Pancreas (tissue), 10 donors: ENCODE results near the gene LSM14B. TPM values are rescaled to one million over a fixed set of nuclear protein-coding genes. Genes with fewer than 3 reads are reported as not detected.

ENCODE experiments used
- ATAC-seq, 4 donors: fragments of 200-7000 bp; cut with Tn5 transposase; one replicate each; pipeline versions ENCODE4 v1.8.0 to v1.9.1; 2020; ENCODE audit warnings: mild to moderate bottlenecking in 4 of 4, moderate library complexity in 4 of 4
- DNase-seq, 6 donors: peaks; one replicate each; pipeline ENCODE4 v3.0.0-alpha.2; 2020
- FAIRE-seq: peaks from 2 replicates; lab custom pipeline; 2012; peaks lifted over from hg19 to GRCh38; lab: Jason Lieb, UNC
- H3K27ac ChIP-seq, 4 donors: fragments of 200-600 bp; sonication (generic); 1 replicate in 3 of 4; 2 replicates in 1 of 4; pipeline versions ENCODE4 v1.5.0 to v1.8.0; 2020
- H3K27me3 ChIP-seq, 4 donors: fragments of 200-600 bp; one replicate each; pipeline ENCODE4 v1.8.0; 2021
- H3K36me3 ChIP-seq, 3 donors: fragments of 200-600 bp; sonication (generic) in 1 of 3; one replicate each; pipeline versions ENCODE4 v1.5.0 to v1.8.0; 2020 to 2021
- H3K4me1 ChIP-seq, 3 donors: fragments of 200-600 bp; one replicate each; pipeline ENCODE4 v1.8.0; 2021
- H3K4me3 ChIP-seq, 4 donors: fragments of 200-600 bp; sonication (generic) in 2 of 4; one replicate each; pipeline versions ENCODE4 v1.5.0 to v1.8.0; 2020 to 2021
- H3K9me3 ChIP-seq, 4 donors: fragments of 200-600 bp; one replicate each; pipeline ENCODE4 v1.8.0; 2021
- WGBS, 2 donors: extraction: QIAGEN DNeasy Blood & Tissue Kit; methylation state at CpG; one replicate each; pipeline ENCODE4 v1.1.7; 2013; 5-methylcytosine and 5-hydroxymethylcytosine counted together
- intact Hi-C, 3 donors: fragments of 100-400 bp; cut with DNase I; formaldehyde crosslinking; loops; one replicate each; pipeline versions ENCODE4 v1.11.1 to v1.14.2; 2022
- polyA plus RNA-seq, 2 donors: library from polyadenylated mRNA; stranded (reverse); fragments of 200-250 nt; gene quantifications; one replicate each; pipeline ENCODE4 v1.2.3, GENCODE V29; 2013
- total RNA-seq, 6 donors: library from RNA; stranded (reverse); fragmentation: NEBNext Ultra II Directional in 4 of 6; extraction: Animal tissue kit (Norgen Biotek cat#: 25700) in 4 of 6; gene quantifications; one replicate each; pipeline versions ENCODE4 v1.2.1 to v1.2.4, GENCODE V29; 2021 to 2023
- TF ChIP-seq, protein P1 (sequence below), 4 donors: fragments of 200-600 bp; sonication (generic) in 3 of 4; IDR thresholded peaks; one replicate each; pipeline versions ENCODE4 v1.5.0 to v1.8.0; 2021; ENCODE audit warnings: antibody characterized with exemption in 4 of 4
- donor health status: healthy with polysubstance abuse.
- donor health status: DM: no; HTN: no; CAD: no; lungs with moderate emphysema.
- donor health status: DM: no; HTN: no; CAD: no.
- donor health status: control.
- donor health status: control.
- donor health status: Bipolar disorder and iron deficiency.
- donor health status: DM: yes; HTN: yes; CAD: no.
- donor health status: DM: no; HTN: no; CAD: no.
- donor health status: DM: no; HTN: no; CAD: no.
- donor health status: DM: yes; HTN: yes; CAD: no.

The LSM14B gene
- total and polyA plus RNA-seq, 8 donors = 8.4 to 20.1 (median 16.7) TPM

GRCh38 chr20:62119591-62120364 is 2.5 kb upstream of the LSM14B start:
- Histone ChIP-seq H3K27ac (peak overlapping the region; percentile 45 to 97 (median 62)), H3K4me3 (no peak overlapping the region), H3K27me3 (no peaks in the 10 kb centered on the region), H3K36me3 (no peaks in the 10 kb centered on the region), H3K4me1 (peaks cover 18 to 22% (median 18%) of the 10 kb centered on the region in 3 donors), H3K9me3 (no peaks in the 10 kb centered on the region)
- 14 to 18% methylated on average over 10 of the region's 10 CpGs for WGBS, 2 donors
- DNase-seq (peak in 4 of 6 donors; percentile 54 to 80 (median 72)), FAIRE-seq (no peak), ATAC-seq (peak; percentile 2 to 51 (median 11))
- TF ChIP-seq, protein P1, sequence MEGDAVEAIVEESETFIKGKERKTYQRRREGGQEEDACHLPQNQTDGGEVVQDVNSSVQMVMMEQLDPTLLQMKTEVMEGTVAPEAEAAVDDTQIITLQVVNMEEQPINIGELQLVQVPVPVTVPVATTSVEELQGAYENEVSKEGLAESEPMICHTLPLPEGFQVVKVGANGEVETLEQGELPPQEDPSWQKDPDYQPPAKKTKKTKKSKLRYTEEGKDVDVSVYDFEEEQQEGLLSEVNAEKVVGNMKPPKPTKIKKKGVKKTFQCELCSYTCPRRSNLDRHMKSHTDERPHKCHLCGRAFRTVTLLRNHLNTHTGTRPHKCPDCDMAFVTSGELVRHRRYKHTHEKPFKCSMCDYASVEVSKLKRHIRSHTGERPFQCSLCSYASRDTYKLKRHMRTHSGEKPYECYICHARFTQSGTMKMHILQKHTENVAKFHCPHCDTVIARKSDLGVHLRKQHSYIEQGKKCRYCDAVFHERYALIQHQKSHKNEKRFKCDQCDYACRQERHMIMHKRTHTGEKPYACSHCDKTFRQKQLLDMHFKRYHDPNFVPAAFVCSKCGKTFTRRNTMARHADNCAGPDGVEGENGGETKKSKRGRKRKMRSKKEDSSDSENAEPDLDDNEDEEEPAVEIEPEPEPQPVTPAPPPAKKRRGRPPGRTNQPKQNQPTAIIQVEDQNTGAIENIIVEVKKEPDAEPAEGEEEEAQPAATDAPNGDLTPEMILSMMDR (IDR thresholded peaks at IDR 0.05) = no peak
- intact Hi-C loops = loop anchor here in 2 of 3 donors (5.0 kb wide), 2 partner anchors 47 to 57 kb away; no protein-coding TSS in a partner anchor

DNA sequence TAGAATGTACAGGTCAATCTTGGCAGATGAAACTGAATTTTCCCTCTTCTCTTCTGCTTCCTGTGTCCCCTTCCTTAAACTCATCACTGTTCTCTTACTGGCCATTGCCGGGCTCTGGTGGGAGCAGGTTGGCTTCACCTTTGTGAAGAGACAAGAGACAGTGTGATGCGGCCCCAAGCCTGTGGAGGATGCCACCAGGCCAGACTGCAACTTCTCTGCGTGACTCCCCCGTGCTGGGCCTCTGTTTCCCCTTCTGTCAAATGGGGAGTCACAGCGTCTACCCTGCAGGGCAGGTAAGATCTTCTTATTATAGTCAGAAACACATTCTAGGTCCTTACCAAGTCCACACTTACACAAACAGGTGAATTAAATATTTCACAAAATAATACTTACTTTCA is 1.9 kb upstream of the LSM14B start:
- intact Hi-C loops = loop anchor here in 1 of 3 donors (5.0 kb wide), 1 partner anchor 58 kb away; no protein-coding TSS in a partner anchor
- FAIRE-seq = no peak
- Histone ChIP-seq H3K4me3 (no peak overlapping the region), H3K27ac (peak overlapping the region; percentile 45 to 97 (median 62)), H3K36me3 (peaks cover 0 to 2% (median 0%) of the 10 kb centered on the region in 3 donors), H3K4me1 (peaks cover 18 to 22% (median 18%) of the 10 kb centered on the region in 3 donors), H3K9me3 (no peaks in the 10 kb centered on the region), H3K27me3 (no peaks in the 10 kb centered on the region)
- no peak for ATAC-seq
- WGBS, 2 donors = 66 to 81% methylated on average over 5 of the region's 5 CpGs
- no peak for DNase-seq
- TF ChIP-seq, protein P1 (IDR thresholded peaks at IDR 0.05) = no peak

- peak; percentile 2 to 22 (median 12) for ATAC-seq
- DNase-seq = no peak
- H3K27ac ChIP-seq = peak overlapping the region; percentile 93 to 97 (median 94)
- WGBS, 2 donors = 15 to 17% methylated on average over 45 of the region's 45 CpGs
- H3K27me3 ChIP-seq = no peaks in the 10 kb centered on the region
- intact Hi-C loops = loop anchor here in 1 of 3 donors (5.0 kb wide), 1 partner anchor 59 kb away; no protein-coding TSS in a partner anchor
- H3K4me1 ChIP-seq = peaks cover 18 to 22% (median 18%) of the 10 kb centered on the region in 3 donors
- H3K4me3 ChIP-seq = peak overlapping the region; percentile 50 to 87 (median 66)
- H3K36me3 ChIP-seq = peaks cover 3 to 6% (median 4%) of the 10 kb centered on the region in 3 donors
- TF ChIP-seq, protein P1 (IDR thresholded peaks at IDR 0.05) = no peak
- H3K9me3 ChIP-seq = no peaks in the 10 kb centered on the region
- no peak for FAIRE-seq
These were observed 1.1 kb upstream of the LSM14B start for GRCh38 chr20:62120990-62121775.

DNA sequence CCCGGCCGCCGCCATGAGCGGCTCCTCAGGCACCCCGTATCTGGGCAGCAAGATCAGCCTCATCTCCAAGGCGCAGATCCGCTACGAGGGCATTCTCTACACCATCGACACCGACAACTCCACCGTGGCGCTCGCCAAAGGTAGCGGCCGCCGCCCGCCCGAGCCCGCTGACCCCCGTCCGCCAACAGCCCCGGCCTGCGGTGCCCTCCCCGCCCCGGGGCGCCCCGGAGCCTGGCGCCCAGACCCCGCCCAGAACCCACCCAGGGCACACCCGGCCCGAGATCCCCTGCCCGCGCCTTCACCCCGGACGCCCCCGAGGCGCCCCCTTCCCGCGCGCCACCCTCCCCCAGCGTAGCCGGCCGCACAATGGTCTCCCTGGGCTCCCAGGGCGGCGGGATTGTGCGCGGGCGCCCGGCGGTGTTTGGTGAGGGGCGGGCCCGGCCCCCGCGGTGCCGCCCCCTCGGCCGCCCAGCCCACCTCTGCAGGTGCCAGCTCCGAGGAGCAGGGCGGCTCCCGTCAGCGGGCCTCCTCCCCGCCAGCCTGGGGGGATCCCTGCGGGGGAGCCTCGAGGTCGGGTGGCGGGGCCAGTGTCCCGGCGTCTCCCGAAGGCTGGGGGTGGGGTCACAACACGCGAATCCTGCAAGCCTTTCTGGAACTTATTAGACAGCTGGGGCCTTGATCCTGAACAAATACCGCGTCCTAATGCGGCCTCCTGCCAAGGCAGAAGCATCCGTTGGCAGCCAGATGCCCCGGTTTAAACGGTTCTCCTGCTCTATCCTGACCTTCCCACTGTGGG is 577 bp downstream of the LSM14B start:
- Histone ChIP-seq H3K36me3 (peaks cover 4 to 23% (median 5%) of the 10 kb centered on the region in 3 donors), H3K4me1 (peaks cover 18 to 22% (median 18%) of the 10 kb centered on the region in 3 donors), H3K4me3 (peak overlapping the region; percentile 31 to 87 (median 72)), H3K27ac (peak overlapping the region; percentile 44 to 81 (median 72)), H3K9me3 (no peaks in the 10 kb centered on the region), H3K27me3 (no peaks in the 10 kb centered on the region)
- intact Hi-C loops = loop anchor here in 1 of 3 donors (5.0 kb wide), 1 partner anchor 61 kb away; no protein-coding TSS in a partner anchor
- ATAC-seq = peak; percentile 10 to 35 (median 26)
- TF ChIP-seq, protein P1 (IDR thresholded peaks at IDR 0.05) = no peak
- 0 to 1% methylated on average over 40 to 77 of the region's 77 CpGs for WGBS, 2 donors
- DNase-seq = peak; percentile 55 to 89 (median 68)
- FAIRE-seq = no peak
